PC-9 (cell line): ENCODE data around the gene FBXO28.

Experiments used
- EZH2 ChIP-seq: fragments of 200-600 bp; sonication (generic); IDR thresholded peaks from 2 replicates; pipeline ENCODE4 v1.8.0; 2017; ENCODE audit warnings: antibody characterized with exemption, low read depth
- TF ChIP-seq, protein P1 (sequence below): fragments of 200-600 bp; sonication (generic); conservative IDR thresholded peaks from 2 replicates; pipeline ENCODE4 v1.6.1; 2017; ENCODE audit warnings: mixed run types, antibody characterized with exemption, mild to moderate bottlenecking, moderate library complexity

GRCh38 chr1:224098007-224098406, 15.9 kb upstream of the FBXO28 start:
- TF ChIP-seq, protein P1, sequence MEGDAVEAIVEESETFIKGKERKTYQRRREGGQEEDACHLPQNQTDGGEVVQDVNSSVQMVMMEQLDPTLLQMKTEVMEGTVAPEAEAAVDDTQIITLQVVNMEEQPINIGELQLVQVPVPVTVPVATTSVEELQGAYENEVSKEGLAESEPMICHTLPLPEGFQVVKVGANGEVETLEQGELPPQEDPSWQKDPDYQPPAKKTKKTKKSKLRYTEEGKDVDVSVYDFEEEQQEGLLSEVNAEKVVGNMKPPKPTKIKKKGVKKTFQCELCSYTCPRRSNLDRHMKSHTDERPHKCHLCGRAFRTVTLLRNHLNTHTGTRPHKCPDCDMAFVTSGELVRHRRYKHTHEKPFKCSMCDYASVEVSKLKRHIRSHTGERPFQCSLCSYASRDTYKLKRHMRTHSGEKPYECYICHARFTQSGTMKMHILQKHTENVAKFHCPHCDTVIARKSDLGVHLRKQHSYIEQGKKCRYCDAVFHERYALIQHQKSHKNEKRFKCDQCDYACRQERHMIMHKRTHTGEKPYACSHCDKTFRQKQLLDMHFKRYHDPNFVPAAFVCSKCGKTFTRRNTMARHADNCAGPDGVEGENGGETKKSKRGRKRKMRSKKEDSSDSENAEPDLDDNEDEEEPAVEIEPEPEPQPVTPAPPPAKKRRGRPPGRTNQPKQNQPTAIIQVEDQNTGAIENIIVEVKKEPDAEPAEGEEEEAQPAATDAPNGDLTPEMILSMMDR, result no peak
- no peak for TF ChIP-seq EZH2
